EH (cell line): ENCODE data around the gene ESYT2.
A peak's percentile ranks its signal among the peaks of the same experiment; 100 is the strongest.
"Not testable (repeated sequence)": the region's sequence is repeated elsewhere in the genome, so short reads cannot be mapped to it uniquely, and the experiment has no call there.

ENCODE experiments used
- DNase-seq: peaks from one replicate; pipeline ENCODE4 v3.0.0-alpha.2; 2015; ENCODE audit warnings: low read depth

Gene ESYT2, protein sequence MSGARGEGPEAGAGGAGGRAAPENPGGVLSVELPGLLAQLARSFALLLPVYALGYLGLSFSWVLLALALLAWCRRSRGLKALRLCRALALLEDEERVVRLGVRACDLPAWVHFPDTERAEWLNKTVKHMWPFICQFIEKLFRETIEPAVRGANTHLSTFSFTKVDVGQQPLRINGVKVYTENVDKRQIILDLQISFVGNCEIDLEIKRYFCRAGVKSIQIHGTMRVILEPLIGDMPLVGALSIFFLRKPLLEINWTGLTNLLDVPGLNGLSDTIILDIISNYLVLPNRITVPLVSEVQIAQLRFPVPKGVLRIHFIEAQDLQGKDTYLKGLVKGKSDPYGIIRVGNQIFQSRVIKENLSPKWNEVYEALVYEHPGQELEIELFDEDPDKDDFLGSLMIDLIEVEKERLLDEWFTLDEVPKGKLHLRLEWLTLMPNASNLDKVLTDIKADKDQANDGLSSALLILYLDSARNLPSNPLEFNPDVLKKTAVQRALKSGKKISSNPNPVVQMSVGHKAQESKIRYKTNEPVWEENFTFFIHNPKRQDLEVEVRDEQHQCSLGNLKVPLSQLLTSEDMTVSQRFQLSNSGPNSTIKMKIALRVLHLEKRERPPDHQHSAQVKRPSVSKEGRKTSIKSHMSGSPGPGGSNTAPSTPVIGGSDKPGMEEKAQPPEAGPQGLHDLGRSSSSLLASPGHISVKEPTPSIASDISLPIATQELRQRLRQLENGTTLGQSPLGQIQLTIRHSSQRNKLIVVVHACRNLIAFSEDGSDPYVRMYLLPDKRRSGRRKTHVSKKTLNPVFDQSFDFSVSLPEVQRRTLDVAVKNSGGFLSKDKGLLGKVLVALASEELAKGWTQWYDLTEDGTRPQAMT

DNA sequence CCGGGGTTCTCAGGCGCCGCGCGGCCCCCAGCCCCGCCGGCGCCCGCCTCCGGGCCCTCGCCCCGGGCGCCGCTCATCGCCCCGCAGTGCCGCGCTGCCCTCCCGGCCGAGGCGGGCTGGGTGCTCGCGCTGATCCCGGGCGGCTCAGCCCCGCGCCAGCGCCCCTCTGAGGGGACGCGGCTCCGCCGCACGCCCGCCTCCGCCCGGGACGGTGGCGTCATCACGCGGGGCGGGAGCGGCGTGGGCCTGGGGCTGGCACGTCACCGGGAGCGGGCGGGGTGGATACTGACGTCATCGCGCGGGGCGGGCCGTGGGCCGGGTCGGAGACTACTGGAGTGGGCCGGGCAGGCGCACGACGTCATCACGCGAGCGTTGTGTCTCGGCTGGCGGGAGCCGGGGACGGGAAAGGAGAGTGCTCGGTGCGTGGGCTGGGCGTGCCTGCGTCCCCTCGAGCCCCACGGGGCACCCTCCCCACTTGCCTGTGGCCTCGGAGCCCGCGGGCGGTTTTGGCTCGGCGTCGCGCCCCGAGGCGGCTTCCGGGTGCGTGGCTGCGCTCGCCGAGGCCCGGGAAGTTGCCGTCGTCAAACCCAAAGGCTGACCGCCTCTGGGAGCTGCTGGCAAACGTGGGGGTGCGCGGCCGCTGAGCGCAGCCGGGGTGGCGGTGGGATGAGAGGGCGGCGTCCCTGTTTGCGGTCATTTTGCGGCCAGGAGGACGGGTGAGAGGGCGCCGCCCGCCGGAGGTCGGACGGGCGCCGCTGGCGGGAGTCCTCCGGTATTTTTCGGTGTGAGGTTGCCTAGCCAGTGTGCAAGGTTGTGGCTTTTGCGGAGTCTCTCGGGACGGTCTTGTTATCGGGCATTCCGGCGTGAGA, at the start of gene ESYT2:
Gene ESYT2 (minus strand): TSS at position 168 of the 869 bp plus-strand sequence. CDS start 91 bp downstream, at position 77.
- DNase-seq, result peak; percentile 97

DNA sequence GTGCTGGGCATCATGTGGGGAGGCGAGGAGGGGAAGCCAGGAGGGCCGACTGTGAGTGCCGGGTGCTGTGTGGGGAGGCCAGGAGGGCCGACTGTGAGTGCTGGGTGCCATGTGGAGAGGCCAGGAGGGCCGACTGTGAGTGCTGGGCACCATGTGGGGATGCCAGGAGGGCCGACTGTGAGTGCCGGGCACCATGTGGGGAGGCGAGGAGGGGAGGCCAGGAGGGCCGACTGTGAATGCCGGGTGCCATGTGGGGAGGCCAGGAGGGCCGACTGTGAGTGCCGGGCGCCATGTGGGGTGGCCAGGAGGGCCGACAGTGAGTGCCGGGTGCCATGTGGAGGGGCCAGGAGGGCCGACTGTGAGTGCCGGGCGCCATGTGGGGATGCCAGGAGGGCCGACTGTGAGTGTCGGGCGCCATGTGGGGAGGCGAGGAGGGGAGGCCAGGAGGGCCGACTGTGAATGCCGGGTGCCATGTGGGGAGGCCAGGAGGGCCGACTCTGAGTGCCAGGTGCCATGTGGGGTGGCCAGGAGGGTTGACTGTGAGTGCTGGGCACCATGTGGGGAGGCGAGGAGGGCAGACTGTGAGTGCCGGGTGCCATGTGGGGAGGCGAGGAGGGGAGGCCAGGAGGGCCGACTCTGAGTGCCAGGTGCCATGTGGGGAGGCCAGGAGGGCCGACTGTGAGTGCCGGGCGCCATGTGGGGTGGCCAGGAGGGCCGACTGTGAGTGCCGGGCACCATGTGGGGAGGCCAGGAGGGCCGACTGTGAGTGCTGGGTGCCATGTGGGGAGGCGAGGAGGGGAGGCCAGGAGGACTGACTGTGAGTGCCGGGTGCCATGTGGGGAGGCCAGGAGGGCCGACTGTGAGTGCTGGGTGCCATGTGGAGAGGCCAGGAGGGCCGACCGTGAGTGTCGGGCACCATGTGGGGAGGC, 49.1 kb upstream of the ESYT2 start:
- DNase-seq, result not testable (repeated sequence)

DNA sequence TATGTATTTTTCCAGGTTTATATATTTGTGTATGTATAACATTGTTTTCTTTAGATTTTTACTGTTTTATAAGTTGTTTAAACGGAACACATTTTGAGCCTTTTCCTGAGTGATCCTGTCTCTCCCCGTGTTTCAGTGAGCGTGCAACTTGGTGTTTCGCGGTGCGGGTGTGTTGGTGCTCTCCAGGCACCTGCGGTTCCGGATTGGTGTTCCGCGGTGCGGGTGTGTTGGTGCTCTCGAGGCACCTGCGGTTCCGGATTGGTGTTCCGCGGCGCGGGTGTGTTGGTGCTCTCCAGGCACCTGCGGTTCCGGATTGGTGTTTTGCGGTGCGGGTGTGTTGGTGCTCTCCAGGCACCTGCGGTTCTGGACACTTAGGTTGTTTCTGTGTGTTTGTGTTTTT, 47.7 kb upstream of the ESYT2 start:
- no peak for DNase-seq

DNA sequence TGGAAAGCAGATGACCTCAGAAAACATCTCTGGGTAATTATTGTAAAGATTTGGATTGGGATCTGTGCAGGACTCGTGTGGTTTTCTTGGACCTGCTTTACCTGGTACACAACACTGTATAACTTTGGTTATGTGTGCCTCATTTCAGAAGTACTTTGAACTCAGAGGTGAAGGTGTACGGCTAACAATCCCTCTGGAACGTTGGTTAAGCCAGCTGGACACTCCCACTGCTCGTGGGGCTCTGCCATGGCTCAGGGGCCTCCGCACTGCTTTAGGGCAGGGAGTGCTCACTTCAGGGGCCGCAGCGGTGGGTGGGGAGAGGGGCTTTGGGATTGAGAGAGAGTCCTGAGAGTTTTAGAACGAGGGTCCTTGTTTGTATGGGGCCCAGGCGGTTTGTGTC, 40.6 kb upstream of the ESYT2 start:
- DNase-seq, result no peak

DNA sequence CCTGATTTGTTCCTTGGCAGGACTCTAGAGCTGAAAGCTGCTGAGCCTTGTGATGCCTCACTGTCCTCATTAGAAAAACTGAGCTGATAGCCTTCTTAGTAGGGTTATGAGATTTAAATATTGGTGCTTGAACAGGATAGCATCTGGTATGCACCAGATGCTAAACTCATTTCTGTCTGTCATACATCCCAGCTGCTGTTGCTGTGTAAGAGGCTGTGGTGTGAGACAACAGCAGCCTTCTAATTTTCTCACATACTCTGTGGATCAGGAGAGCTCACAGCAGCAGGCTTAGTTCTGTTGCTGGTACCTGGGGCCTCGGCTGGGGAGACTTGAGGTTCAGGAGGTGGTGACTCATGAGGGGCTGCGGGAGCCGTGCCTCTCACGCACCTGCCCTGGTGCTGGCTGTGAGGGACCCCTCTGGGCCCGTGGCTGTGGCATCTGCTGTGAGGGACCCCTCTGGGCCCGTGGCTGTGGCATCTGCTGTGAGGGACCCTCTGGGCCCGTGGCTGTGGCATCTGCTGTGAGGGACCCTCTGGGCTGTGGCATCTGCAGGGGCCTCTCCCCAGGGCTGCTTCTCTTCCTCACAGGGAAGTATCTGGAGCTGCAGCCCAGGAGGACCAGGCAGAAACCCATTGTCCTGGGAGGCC, 39.6 kb upstream of the ESYT2 start:
- no peak for DNase-seq

DNA sequence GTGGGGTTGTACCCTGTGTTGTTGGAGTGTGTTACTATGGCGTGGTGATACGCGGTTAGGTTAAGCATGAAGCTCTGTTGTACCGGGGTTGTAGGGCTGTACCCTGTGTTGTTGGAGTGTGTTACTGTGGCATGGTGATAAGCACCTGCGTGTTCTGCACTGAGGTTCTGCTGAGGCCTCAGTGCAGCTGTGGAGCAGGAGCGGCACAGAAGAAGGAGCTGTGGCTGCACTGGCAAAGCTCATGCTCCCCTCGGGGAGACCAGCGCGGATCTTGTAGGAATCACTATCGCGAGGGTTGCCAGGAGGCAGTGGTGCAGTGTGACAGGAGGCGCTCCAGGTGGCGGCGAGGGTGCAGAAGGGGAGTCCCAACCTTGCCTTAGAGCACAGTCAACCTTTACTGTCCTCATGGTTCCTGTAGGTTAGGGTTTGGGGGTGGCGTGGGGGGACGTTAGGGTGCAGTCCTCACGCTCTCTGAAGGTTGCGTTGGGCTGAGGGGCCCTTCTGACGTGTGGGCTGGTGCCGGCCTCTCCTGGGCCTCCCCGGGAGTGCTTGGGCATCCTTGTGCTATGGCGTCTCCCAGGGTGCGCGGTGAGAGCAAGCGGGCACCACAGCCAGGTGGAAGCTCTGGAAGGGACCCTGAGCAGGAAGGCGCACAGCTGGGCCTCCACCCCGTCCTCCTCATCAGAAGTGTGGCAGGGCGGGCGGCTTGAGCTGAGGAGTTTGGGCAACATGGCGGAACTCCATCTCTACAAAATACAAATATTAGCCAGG, 38.1 kb upstream of the ESYT2 start:
- no peak for DNase-seq

DNA sequence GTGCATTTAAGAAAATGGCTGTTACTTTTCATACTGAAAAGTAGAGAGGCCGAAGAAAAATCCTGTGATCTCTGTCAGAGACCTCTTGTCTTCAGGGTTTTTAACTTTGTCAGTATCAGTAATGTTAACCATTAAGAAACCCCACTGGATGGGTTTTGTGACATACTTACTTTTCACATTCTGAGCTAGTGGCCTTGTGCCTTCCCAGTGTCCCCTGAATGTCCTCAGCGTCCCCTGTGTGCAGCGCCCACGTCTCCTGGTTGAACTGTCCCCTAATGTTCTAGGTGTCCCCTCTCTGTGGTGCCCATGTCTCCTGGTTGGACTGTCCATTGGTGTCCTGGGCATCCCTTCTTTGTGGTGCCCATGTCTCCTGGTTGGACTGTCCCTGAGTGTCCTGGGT, 36.7 kb upstream of the ESYT2 start:
- no peak for DNase-seq

DNA sequence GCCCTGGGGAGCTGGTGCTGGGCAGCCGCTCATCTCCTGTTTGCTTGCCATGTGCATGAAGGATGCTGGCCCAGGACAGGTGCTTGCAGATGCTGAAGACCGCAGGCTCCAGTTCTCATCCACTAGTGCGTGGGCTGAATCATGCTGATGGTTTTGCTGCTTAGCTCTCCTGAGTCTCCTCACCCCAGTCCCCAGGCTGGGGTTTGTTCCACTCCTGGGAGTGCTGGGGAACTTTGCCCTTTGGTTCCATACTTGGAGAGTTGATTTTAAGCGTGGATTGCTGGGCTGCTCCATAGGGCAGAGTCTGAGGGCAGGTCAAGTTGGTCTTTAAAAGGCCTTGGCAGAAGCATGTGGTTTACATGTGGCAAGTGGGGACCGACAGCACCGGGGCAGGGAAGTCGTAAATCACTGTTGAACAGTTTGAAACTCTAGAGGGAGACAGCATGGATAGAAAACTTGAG, 36.2 kb upstream of the ESYT2 start:
- peak; percentile 45 for DNase-seq

DNA sequence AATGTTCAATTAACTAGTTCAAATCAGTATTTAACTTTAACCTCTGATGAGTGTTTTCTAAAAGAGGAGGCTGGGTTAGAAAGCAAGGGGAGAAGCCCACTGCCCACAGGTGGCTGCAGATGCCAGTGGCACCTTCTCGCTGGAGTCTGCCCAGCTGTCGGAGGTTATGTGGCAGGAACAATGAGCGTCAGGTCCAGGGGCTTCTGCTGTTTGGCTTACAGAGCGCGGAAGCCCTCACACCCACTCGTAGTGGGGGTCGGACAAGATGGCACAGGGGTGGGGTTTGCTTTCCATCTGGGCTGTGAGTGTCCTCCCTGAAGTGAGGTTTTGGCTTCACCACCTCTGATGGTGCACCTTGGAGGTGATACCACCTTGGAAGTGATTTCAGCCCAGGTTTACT, 35.5 kb upstream of the ESYT2 start:
- no peak for DNase-seq

DNA sequence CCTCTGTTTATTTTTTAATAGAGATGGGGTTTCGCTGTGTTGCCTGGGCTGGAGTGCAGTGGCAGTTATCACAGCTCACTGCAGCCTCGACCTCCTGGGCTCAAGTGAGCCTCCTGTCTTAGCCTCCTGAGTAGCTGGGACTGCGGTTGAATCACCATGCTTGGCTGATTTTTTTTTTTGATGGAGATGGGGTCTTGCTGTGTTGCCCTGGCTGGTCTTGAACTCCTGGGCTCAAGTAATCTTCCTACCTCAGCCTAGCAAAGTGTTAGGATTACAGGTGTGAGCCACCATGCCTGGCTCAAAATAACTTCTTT, 35.2 kb upstream of the ESYT2 start:
- no peak for DNase-seq

DNA sequence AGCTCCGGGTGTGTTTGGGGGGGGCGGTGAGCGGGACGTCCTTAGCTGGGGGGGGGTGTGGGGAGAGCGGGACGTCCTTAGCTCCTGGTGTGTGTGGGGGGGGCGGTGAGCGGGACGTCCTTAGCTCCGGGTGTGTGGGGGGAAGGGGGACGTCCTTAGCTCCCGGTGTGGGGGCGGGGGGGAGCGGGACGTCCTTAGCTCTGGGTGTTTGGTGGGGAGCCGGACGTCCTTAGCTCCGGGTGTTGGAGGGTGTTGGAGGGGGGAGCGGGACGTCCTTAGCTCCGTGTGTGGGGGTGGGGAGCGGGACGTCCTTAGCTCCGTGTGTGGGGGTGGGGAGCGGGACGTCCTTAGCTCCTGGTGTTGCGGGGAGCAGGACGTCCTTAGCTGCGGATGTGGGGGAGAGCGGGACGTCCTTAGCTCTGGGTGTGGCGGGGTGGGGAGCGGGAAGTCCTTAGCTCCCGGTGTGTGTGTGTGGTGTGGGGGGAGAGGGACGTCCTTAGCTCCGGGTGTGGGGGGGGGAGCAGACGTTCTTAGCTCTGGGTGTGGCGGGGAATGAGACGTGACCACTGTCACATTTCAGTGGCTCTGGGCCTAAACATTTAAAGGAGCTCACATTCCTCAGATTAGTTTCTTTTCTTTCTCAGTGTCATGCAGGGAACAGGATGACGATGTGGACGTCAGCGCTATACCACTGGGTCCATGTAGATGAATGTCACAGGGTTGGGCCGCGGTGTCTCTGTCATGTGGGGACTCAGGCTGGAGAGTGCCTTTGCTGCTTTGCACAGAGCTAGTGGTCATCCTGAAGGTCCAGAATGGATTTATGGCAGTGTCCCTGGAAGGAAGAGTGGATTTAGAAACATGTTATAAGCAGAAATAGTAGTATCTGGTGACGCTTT, 34.5 kb upstream of the ESYT2 start:
- peak; percentile 95 for DNase-seq

DNA sequence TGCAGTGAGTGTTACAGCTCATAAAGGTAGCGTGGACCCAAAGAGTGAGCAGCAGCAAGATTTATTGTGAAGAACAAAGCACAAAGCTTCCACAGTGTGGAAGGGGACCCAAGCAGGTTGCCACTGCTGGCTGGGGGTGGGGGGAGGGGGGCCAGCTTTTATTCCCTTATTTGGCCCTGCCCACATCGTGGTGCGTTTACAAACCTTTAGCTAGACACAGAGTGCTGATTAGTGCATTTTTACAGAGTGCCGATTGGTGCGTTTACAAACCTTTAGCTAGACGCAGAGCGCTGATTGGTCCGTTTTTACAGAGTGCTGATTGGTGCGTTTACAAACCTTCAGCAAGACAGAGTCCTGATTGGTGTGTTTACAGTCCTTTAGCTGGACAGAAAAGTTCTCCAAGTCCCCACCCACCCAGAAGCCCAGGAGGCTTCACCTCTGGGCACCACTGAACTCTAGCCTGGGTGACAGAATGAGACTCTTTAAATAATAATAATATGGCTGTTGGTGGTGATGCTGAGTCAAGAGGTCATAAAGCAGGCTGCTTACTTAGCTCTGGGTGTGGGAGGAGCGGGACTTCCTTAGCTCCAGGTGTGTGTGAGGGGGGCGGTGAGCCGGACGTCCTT, 33.8 kb upstream of the ESYT2 start:
- peak; percentile 57 for DNase-seq

DNA sequence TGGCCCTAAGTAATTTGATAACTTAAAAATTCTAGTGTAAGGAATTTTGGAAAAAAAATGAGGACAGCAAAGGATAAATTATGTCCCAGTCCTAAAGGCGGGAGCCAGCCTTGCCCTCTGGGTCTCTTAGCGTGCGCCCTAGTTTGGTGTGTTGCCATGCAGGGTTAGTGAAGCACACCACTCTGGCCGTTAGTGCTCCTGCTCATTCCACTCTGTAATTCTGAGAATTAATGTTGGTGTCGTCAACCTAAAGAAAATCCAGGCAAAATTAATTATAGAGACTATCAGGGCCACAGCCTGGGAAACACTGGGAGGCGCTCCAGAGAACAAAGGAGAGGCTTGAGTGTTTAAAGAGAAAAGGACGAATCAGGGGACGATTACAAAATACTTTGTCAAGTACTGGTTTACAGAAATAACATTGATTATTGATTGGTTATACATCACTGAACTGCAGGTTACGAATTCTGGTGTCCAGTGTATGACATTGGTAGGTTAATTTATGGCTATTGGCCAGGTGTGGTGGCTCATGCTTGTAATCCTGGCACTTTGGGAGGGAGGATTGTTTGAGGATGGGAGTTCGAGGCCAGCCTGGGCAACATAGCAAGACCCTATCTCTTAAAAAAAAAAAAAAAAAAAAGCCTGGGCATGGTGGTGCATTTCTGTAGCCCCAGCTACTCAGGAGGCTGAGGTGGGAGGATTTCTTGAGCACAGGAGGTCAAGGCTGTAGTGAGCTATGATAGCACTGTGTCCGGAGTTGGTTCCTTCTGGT, 32.8 kb upstream of the ESYT2 start:
- DNase-seq, result no peak

DNA sequence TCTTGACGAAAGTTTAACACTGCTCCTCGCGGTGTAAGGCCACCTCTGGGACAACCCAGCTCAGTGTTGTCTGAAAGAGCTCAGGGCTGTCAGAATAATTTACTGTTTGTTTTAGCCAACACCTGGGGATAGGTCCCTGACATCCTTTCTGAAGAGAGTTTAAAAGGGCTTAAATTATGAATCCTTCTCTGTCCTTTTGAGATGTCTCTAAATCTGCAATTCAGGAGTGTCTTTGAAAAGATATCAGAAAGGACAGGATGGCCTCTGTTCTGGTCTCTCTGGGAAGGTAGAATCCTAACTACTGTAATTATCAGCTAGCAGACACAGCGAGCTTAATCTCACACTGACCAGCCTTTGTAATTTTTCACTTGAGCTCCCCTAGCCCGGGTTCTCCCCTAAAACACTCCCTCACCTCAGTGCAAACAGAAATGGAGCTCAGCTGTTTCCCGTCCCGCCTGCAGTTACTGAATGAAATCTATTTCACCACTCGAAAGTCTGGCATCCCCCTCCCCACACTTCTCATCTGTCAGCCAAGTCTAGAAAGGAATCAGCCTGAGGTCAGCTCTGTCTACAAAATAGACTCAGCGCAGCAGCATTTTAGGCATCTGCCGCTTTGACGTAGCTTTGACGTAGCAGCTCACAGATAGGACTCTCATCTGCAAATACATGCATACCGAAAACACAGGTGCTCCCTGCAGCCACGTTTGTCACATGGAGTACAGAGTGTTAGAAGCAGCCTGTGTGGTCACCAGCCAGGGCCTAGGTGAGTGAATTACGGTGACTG, 31.9 kb upstream of the ESYT2 start:
- DNase-seq, result no peak

DNA sequence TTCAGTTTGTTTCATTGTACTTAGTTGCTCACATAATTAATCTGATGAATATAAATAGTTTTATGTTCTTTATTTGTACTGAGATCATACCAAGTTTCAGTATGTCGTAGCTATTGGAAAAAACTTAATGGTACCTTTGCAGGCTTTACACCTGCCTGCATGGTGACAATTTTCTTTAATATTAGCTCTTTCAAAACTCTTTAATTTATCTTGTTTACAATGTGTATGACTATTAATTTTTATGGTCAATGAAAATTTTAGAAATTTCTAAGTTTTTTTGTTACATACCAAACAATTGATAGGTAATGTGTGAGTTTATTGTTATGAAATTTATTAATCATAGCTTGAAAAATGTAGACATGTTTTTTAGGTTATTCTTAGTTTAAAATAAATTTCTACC, 31.1 kb upstream of the ESYT2 start:
- DNase-seq, result no peak

DNA sequence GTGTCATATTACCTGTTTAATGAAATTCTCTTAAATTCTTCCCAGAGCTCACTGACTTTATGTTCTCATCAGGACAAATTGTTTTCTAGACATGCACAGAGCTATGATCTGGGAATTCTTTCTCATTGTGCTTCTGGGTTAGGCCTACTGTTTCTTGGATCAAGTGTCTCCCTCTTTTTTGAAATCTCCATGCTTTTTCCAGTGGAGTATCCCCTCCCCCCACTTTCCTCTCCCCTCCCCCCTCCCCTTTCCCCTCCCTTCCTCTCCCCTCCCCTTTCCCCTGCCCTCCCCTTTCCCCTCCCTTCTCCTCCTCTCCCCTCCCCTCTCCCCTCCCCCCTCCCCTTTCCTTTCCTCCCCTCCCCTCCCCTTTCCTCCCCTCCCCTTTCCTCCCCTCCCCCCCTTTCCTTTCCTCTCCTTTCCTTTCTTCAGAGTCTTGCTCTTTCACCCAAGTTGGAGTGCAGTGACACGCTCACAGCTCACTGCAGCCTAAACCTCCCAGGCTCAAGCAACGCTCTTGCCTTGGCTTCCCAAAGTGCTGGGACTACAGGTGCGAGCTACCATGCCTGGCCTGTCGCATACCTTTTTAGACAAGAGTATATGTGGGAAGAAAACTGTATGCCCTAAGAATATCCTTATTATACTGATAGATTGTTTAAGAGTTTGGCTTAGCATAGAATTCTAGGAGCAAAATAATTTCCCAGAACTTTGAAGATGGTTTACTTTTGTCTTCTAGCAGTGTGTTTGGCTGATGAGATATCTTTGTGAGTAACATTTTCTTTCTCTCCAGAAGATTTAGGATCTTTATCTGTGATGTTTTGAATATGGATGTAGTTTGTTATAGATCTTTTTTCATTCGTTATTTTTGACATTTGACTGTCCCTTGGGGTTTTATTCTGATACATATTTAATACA, 29.5 kb upstream of the ESYT2 start:
- peak; percentile 16 for DNase-seq
